Measurements from ENCODE around the gene SIRPB2. TPM values are rescaled to one million over a fixed set of nuclear protein-coding genes. Genes with fewer than 3 reads are reported as not detected.

Gene SIRPB2
- total RNA-seq, 1 experiment from 2014 or later = not detected

GRCh38 chr20:1538655-1539054 lies 47.4 kb upstream of the SIRPB2 start:
- H2AK5ac ChIP-seq (ENCODE audit: insufficient read length, low read length) = no peak overlapping the region

More at GRCh38 chr20:1538655-1539054, 47.4 kb upstream of the SIRPB2 start:
- Mint-ChIP-seq H3K27ac (no peak overlapping the region), H3K9me3 (no peaks in the 10 kb centered on the region), H3K27me3 (ENCODE audit: low read depth) (peaks cover 32% of the 10 kb centered on the region), H3K4me1 (no peaks in the 10 kb centered on the region), H3K4me3 (no peak overlapping the region), H3K36me3 (ENCODE audit: insufficient read depth in 1 of 3, low read depth in 3 of 3) (no peaks in the 10 kb centered on the region)
- no peak overlapping the region for H3K4me2 ChIP-seq (ENCODE audit: insufficient read depth, insufficient read length, low read length)
- H3K9me3 ChIP-seq (ENCODE audit: control insufficient read depth, low read depth, low read length) = no peaks in the 10 kb centered on the region
- no peaks in the 10 kb centered on the region for H4K20me1 ChIP-seq (ENCODE audit: control insufficient read depth, insufficient read depth, insufficient read length)
- H2BK5ac ChIP-seq (ENCODE audit: insufficient read length, low read length) = no peak overlapping the region
- no peak for TF ChIP-seq CTCF (conservative IDR thresholded peaks at IDR 0.05)
- no peak overlapping the region for H3K4ac ChIP-seq (ENCODE audit: low read depth, low read length)
- no peak overlapping the region for H2AFZ ChIP-seq (ENCODE audit: low read length)
- H4K5ac ChIP-seq (ENCODE audit: insufficient read length, low read depth, low read length) = no peak overlapping the region
- no peak overlapping the region for H4K8ac ChIP-seq (replicated peaks; ENCODE audit: insufficient read length, low read depth, low read length)
- no peaks in the 10 kb centered on the region for H3K4me1 ChIP-seq (ENCODE audit: insufficient read depth, low read length)
- H2BK120ac ChIP-seq (ENCODE audit: low read depth, low read length, poor library complexity, severe bottlenecking) = no peak overlapping the region
- no peaks in the 10 kb centered on the region for H3K27me3 ChIP-seq (ENCODE audit: insufficient read depth, low read length)
- H3K18ac ChIP-seq (ENCODE audit: insufficient read length, low read depth, low read length) = no peak overlapping the region
- DNase-seq = no peak
- H3K56ac ChIP-seq (ENCODE audit: insufficient read length, low read depth, low read length) = no peak overlapping the region
- no peak overlapping the region for H3K23ac ChIP-seq (ENCODE audit: insufficient read length, low read depth, low read length)
- no peak overlapping the region for H3T11ph ChIP-seq (ENCODE audit: low read length)
- H4K91ac ChIP-seq (ENCODE audit: insufficient read length, low read depth, low read length) = no peak overlapping the region
- H3K23me2 ChIP-seq (ENCODE audit: insufficient read length, low read depth, low read length, poor library complexity, severe bottlenecking) = no peaks in the 10 kb centered on the region
- H3K14ac ChIP-seq (ENCODE audit: insufficient read depth, low read length) = no peak overlapping the region
- H2BK20ac ChIP-seq (ENCODE audit: low read depth, low read length, poor library complexity, severe bottlenecking) = no peak overlapping the region
- H3K27ac ChIP-seq (ENCODE audit: insufficient read length, low read depth, low read length) = no peak overlapping the region
- H3K79me2 ChIP-seq (ENCODE audit: insufficient read depth, low read length) = no peaks in the 10 kb centered on the region
- H3K79me1 ChIP-seq (ENCODE audit: insufficient read depth, low read depth, low read length, poor library complexity, severe bottlenecking) = no peaks in the 10 kb centered on the region
- H3K9ac ChIP-seq (ENCODE audit: extremely low read depth, insufficient read length, low read length) = no peak overlapping the region
- H2BK15ac ChIP-seq (ENCODE audit: low read depth, low read length) = no peak overlapping the region
- no peak overlapping the region for H2BK12ac ChIP-seq (ENCODE audit: insufficient read length, low read depth, low read length)
